ENCODE data around the gene HIRA.

DNA sequence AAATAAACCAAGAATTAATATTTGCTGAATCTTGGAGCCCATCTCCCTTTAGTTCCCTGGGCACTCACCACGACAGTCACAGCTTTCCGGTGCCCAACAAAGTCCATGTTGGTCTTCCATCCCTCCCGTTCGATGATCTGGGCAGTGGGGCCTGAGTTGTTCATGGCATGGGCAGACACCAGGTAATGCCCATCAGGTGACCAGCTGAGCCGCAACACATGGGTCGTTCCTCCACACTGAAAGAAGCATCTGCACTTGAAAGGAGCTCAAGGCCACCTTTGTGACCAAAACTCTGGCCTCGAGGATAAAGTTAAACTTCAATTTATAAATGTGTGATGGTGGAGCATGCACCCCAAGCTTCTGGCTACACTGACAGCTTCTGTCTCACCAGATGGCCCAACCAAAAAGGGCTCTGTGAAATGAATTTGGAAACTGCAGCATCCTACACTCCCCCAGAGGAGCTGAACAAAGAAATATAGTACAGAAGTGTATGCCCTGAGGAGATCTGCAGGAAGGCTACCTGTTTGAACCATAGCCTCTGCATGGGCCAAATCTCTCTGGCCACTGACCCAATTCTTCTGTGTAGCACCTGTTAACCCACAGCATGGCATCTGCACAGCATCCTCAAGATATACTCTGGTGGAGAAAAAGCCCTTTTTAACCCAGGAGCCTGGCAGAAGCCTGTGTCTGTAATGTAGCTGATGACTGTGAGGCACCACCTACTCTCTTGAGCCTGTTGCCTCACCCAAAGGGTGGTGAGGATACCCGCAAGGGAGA is 37.1 kb downstream of the HIRA start:
- TF ChIP-seq, protein P1, sequence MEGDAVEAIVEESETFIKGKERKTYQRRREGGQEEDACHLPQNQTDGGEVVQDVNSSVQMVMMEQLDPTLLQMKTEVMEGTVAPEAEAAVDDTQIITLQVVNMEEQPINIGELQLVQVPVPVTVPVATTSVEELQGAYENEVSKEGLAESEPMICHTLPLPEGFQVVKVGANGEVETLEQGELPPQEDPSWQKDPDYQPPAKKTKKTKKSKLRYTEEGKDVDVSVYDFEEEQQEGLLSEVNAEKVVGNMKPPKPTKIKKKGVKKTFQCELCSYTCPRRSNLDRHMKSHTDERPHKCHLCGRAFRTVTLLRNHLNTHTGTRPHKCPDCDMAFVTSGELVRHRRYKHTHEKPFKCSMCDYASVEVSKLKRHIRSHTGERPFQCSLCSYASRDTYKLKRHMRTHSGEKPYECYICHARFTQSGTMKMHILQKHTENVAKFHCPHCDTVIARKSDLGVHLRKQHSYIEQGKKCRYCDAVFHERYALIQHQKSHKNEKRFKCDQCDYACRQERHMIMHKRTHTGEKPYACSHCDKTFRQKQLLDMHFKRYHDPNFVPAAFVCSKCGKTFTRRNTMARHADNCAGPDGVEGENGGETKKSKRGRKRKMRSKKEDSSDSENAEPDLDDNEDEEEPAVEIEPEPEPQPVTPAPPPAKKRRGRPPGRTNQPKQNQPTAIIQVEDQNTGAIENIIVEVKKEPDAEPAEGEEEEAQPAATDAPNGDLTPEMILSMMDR (IDR thresholded peaks at IDR 0.05) = no peak
- TF ChIP-seq POLR2AphosphoS5 (IDR thresholded peaks at IDR 0.05) = no peak
